PC-9 (cell line): ENCODE data around the gene PDE8A.

ENCODE experiments used
- CTCF ChIP-seq: fragments of 200-600 bp; sonication (generic); conservative IDR thresholded peaks from 2 replicates; pipeline ENCODE4 v1.6.1; 2017; ENCODE audit warnings: mixed run types, antibody characterized with exemption, mild to moderate bottlenecking, moderate library complexity
- EZH2 ChIP-seq: fragments of 200-600 bp; sonication (generic); IDR thresholded peaks from 2 replicates; pipeline ENCODE4 v1.8.0; 2017; ENCODE audit warnings: antibody characterized with exemption, low read depth

DNA sequence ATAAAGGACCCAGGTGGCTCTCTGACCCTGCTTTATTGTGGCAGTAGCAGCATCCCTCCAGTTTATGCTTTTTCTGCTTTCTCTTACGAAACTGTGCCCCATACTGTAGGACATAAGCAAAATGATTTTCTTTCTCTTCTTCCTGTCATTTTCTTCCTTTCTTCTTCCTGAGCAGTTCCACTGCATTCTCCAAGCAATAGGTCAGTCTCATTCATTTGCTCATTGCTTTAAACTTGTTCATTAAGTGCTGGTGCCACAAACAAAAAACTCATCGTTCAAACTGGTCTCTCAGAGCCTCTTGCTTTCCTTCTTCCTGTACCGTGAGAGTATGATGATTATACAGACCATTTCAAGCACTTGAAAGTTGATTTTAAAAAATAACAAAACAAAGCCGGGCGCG, 66.8 kb downstream of the PDE8A start:
- TF ChIP-seq EZH2 = no peak
- no peak for TF ChIP-seq CTCF
